Measurements from ENCODE around the gene HOTAIR.

The HOTAIR gene

GRCh38 chr12:53993162-53994008 is 18.6 kb upstream of the HOTAIR start:
- no peak overlapping the region for H3K4me3 ChIP-seq
- no peak for DNase-seq (ENCODE audit: low spot score)
- TF ChIP-seq CTCF (IDR thresholded peaks at IDR 0.05), result no peak
- no peak overlapping the region for H3K27ac ChIP-seq

DNA sequence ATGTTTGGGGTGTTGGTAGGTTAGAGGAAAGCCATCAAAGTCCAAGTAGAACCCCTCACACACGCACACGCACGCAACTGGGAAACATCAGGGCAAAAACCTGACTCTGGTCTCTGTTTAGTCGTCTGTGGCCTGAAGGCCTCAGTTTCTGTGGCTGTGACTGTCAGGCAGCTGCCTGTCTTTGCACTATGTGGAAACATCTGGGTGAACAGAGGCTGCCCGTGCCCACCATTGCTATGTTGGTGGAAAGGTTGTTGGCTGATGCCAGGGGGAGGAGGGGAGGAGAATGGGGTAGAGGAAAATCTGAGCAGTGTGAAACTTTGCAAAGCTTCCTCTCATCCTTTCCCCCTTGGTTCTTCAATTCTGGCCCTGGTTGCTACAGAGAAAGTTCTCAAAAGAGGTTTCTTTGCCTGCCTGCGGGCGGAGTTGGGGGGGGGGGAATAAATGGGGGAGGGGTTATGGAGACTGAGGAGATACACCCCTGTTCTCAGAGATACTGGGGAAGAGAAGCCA is 17.7 kb upstream of the HOTAIR start:
- no peak overlapping the region for H3K4me3 ChIP-seq
- no peak overlapping the region for H3K27ac ChIP-seq
- TF ChIP-seq CTCF (IDR thresholded peaks at IDR 0.05), result no peak
- DNase-seq (ENCODE audit: low spot score), result no peak

GRCh38 chr12:53991077-53991460 is 16.3 kb upstream of the HOTAIR start:
- no peak for DNase-seq (ENCODE audit: low spot score)
- Histone ChIP-seq H3K27ac (no peak overlapping the region), H3K4me3 (no peak overlapping the region)
- no peak for TF ChIP-seq CTCF (IDR thresholded peaks at IDR 0.05)

GRCh38 chr12:53990311-53991076 is 15.7 kb upstream of the HOTAIR start:
- Histone ChIP-seq H3K27ac (no peak overlapping the region), H3K4me3 (no peak overlapping the region)
- TF ChIP-seq CTCF (IDR thresholded peaks at IDR 0.05), result no peak
- DNase-seq (ENCODE audit: low spot score), result no peak

GRCh38 chr12:53989227-53990113 is 14.7 kb upstream of the HOTAIR start:
- no peak for TF ChIP-seq CTCF (IDR thresholded peaks at IDR 0.05)
- Histone ChIP-seq H3K27ac (no peak overlapping the region), H3K4me3 (peak overlapping the region; percentile 31)
- DNase-seq (ENCODE audit: low spot score), result no peak

DNA sequence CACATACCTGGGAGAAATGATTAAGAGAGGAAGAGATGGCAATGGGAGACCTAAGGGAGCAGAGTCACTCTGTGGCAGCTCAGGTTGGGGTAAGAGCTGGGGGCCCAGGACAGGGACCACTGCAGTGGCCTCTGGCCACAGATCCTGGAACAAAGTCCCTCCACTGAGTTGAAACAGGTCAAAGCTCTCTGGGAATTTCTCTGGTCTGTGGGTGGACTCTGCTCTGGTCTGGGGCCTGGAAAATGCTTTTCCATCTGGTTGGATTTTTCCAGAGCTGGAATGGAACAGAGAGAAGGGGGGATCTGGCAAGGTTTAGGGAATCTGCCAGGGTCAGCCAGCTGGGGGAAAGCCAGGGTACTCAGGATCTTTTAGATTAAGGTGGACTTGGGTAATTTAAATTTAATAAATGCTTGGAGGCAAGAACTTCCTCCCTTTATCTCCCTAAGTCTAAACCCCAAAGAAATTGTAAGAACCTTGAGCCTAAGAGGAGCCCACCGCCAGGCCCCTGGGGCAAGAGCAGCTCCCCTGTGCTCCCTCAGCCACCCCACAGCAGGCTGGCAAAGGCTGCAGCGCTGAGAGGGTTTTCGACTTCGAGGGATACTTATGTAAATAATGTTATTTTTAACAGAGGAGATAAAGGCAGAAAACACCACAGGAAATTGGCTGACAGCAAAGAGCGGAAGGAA is 13.9 kb upstream of the HOTAIR start:
- DNase-seq (ENCODE audit: low spot score), result no peak
- no peak for TF ChIP-seq CTCF (IDR thresholded peaks at IDR 0.05)
- no peak overlapping the region for H3K4me3 ChIP-seq
- no peak overlapping the region for H3K27ac ChIP-seq

Data from coronary artery (tissue), 2 donors.